Measurements from ENCODE around the gene TTC22. TPM values are rescaled to one million over a fixed set of nuclear protein-coding genes. Genes with fewer than 3 reads are reported as not detected.
A peak's percentile ranks its signal among the peaks of the same experiment; 100 is the strongest.

Gene TTC22
- total RNA-seq, 1 experiment from 2014 or later: 17.2 TPM

DNA sequence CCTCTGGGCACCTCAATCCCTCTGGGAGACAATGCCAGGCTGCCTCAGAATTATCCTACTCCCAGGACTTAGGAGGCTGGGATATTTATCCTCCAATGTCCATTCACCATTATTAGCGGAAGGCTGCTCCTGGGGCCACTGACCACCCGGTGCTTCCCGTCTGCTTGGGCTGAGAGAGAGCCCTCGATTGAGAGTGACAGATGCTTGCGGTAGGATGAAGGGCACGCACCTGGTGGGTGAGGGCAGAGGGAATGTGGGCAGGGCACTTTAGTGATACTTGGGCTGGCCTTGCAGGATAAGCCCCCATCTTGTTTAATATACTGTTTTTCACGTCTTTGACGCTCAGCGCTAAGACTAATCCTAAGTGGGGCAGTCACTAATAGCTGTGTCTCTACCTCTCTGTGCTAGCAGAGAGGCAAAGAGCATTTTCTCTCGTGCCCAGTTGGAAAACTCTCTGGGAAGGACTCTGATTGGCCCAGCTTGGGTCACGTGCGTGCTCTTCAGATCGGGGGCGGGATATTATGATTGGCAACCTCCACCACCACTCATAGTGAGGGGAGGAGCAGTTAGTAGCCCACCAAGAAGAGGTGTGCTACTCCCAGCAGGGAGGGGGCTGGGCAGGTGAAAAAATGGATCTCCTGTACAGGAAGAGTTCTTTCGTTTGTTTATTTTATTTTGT lies 26.2 kb downstream of the TTC22 start:
- CTCF ChIA-PET: no interaction called here
- H3K27ac Mint-ChIP-seq (ENCODE audit: unreplicated experiment): no peak overlapping the region
- no peak for DNase-seq
- no peaks in the 10 kb centered on the region for H3K4me1 Mint-ChIP-seq (ENCODE audit: low read depth, unreplicated experiment)
- TF ChIP-seq, protein P1, sequence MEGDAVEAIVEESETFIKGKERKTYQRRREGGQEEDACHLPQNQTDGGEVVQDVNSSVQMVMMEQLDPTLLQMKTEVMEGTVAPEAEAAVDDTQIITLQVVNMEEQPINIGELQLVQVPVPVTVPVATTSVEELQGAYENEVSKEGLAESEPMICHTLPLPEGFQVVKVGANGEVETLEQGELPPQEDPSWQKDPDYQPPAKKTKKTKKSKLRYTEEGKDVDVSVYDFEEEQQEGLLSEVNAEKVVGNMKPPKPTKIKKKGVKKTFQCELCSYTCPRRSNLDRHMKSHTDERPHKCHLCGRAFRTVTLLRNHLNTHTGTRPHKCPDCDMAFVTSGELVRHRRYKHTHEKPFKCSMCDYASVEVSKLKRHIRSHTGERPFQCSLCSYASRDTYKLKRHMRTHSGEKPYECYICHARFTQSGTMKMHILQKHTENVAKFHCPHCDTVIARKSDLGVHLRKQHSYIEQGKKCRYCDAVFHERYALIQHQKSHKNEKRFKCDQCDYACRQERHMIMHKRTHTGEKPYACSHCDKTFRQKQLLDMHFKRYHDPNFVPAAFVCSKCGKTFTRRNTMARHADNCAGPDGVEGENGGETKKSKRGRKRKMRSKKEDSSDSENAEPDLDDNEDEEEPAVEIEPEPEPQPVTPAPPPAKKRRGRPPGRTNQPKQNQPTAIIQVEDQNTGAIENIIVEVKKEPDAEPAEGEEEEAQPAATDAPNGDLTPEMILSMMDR (IDR thresholded peaks at IDR 0.05; ENCODE audit: unreplicated experiment): no peak
- H3K4me3 Mint-ChIP-seq (ENCODE audit: low read depth, unreplicated experiment): no peak overlapping the region
- H3K36me3 Mint-ChIP-seq (ENCODE audit: insufficient read depth, unreplicated experiment): no peaks in the 10 kb centered on the region
- intact Hi-C loops (cut with micrococcal nuclease; ENCODE audit: unreplicated experiment): no loop called here
- H3K27me3 Mint-ChIP-seq (ENCODE audit: unreplicated experiment): no peaks in the 10 kb centered on the region
- no TSS peak for BruUV-seq (replicated peaks)
- H3K9me3 Mint-ChIP-seq (ENCODE audit: low read depth, unreplicated experiment): no peaks in the 10 kb centered on the region

DNA sequence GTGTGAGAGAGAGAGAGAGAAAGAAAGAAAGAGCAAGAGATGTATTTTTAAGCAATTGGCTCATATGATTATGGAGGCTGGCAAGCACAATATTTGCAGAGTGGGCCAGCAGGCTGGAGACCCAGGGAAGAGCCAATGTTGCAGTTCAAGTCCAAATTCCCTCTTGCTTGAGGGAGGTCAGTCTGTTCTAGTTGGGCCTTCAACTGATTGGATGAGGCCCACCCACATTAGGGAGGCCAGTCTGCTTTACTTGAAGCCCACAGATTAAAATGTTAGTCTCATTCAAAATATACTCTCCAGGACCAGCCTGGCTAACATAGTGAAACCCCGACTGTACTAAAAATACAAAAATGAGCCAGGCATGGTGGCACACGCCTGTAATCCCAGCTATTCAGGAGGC lies 28.2 kb downstream of the TTC22 start:
- no peaks in the 10 kb centered on the region for H3K27me3 Mint-ChIP-seq (ENCODE audit: unreplicated experiment)
- CTCF ChIA-PET: no interaction called here

DNA sequence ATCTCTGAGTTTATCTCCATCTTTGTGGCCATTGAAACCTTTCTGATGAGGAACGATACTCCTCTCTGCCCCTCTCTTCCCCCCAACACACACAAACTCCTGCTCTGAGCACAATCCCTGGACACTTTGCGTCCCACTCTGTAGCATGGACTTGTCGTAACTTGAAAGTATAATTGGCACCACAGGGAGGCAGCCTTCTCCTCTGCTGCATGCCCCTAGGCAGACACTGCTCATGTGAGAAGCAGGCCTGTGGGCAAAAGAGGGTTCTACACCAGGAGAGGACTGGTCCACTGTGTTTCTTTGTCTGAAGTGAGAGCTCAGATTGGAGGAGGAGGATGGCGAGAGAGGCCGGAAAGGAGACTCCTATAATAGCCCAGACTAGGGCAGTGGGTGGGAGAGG lies 33.0 kb downstream of the TTC22 start:
- intact Hi-C loops (cut with micrococcal nuclease; ENCODE audit: unreplicated experiment): no loop called here
- H3K4me1 Mint-ChIP-seq (ENCODE audit: low read depth, unreplicated experiment): peaks cover 11% of the 10 kb centered on the region
- no TSS peak for BruUV-seq (replicated peaks)
- TF ChIP-seq, protein P1 (IDR thresholded peaks at IDR 0.05; ENCODE audit: unreplicated experiment): no peak
- peak; percentile 17 for DNase-seq
- no peaks in the 10 kb centered on the region for H3K9me3 Mint-ChIP-seq (ENCODE audit: low read depth, unreplicated experiment)
- H3K27ac Mint-ChIP-seq (ENCODE audit: unreplicated experiment): no peak overlapping the region
- H3K27me3 Mint-ChIP-seq (ENCODE audit: unreplicated experiment): no peaks in the 10 kb centered on the region
- H3K4me3 Mint-ChIP-seq (ENCODE audit: low read depth, unreplicated experiment): no peak overlapping the region
- peaks cover 17% of the 10 kb centered on the region for H3K36me3 Mint-ChIP-seq (ENCODE audit: insufficient read depth, unreplicated experiment)
- CTCF ChIA-PET: interaction anchor here (0.6 to 1.5 kb wide), 2 partner anchors 33 to 332 kb away, joined by 3 to 9 read pairs; partner anchors contain the start of gene TTC22

More for the DNA sequence above, 28.2 kb downstream of the TTC22 start:
- Mint-ChIP-seq H3K9me3 (ENCODE audit: low read depth, unreplicated experiment) (no peaks in the 10 kb centered on the region), H3K27ac (ENCODE audit: unreplicated experiment) (no peak overlapping the region), H3K4me1 (ENCODE audit: low read depth, unreplicated experiment) (no peaks in the 10 kb centered on the region), H3K36me3 (ENCODE audit: insufficient read depth, unreplicated experiment) (no peaks in the 10 kb centered on the region), H3K4me3 (ENCODE audit: low read depth, unreplicated experiment) (no peak overlapping the region)
- TF ChIP-seq, protein P1 (IDR thresholded peaks at IDR 0.05; ENCODE audit: unreplicated experiment): no peak
- intact Hi-C loops (cut with micrococcal nuclease; ENCODE audit: unreplicated experiment): no loop called here
- no TSS peak for BruUV-seq (replicated peaks)
- no peak for DNase-seq

DNA sequence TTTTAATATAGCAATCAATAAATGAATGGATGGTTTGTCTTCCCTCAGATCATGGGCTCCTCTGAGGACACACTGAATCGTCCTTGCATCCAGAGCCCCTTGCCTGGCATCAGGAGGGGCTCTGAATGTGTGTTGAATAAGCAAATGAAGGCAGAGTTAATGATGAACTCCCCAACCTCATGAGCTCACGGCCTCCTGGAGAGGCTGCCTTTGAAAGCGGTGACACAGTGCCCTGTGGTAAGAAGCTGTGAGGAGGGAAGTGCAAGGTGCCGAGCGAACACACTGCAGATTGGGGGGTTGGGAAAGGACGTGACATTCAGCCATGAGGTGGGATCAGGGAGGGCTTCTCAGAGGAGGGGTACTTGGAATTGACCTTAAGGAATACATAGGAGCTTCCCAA lies 33.6 kb downstream of the TTC22 start:
- intact Hi-C loops (cut with micrococcal nuclease; ENCODE audit: unreplicated experiment): no loop called here
- BruUV-seq (replicated peaks): no TSS peak
- no peak overlapping the region for H3K27ac Mint-ChIP-seq (ENCODE audit: unreplicated experiment)
- CTCF ChIA-PET: interaction anchor here (0.7 to 1.5 kb wide), 2 partner anchors 23 to 34 kb away, joined by 4 to 9 read pairs; partner anchors contain the start of gene TTC22
- no peaks in the 10 kb centered on the region for H3K27me3 Mint-ChIP-seq (ENCODE audit: unreplicated experiment)
- TF ChIP-seq, protein P1 (IDR thresholded peaks at IDR 0.05; ENCODE audit: unreplicated experiment): no peak
- DNase-seq: no peak
- H3K4me1 Mint-ChIP-seq (ENCODE audit: low read depth, unreplicated experiment): peaks cover 17% of the 10 kb centered on the region
- no peaks in the 10 kb centered on the region for H3K9me3 Mint-ChIP-seq (ENCODE audit: low read depth, unreplicated experiment)
- H3K4me3 Mint-ChIP-seq (ENCODE audit: low read depth, unreplicated experiment): no peak overlapping the region
- peaks cover 17% of the 10 kb centered on the region for H3K36me3 Mint-ChIP-seq (ENCODE audit: insufficient read depth, unreplicated experiment)

All from Calu3 (cell line).